K562 treated with DMSO at 1 percent for 24 hours (cell line): ENCODE measurements around the gene CXCR1. TPM values are rescaled to one million over a fixed set of nuclear protein-coding genes. Genes with fewer than 3 reads are reported as not detected.

Experiments used
- total RNA-seq: library from RNA; unstranded; fragments of 300-600 nt; gene quantifications from 2 replicates; pipeline ENCODE4 v1.2.3, GENCODE V29; 2022; ENCODE audit warnings: low read depth; ENCODE audit not compliant: insufficient read depth

The CXCR1 gene
- total RNA-seq: not detected in 2 replicates

DNA sequence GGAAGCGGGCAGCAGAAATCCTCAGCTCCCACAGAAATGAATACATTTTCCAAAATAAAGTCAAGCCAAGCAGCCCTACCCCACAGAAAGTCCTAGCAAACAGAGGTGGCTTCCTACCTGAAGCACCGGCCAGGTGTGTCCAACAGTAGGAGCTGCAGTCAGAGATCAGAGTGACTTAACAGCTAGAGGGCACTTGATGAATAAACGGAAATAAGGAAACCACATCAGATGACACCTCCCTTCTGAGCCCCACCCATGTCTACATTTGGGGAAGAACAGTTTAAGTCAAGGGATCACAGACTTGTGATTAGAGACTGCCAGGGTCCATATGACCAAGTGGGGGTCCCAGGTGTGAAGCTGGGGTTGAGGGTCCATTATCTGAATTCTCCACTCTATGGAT is at the start of gene CXCR1:
Gene CXCR1 (minus strand): TSS at position 172 of the 400 bp plus-strand sequence. CDS start 1,751 bp downstream, outside the sequence.

DNA sequence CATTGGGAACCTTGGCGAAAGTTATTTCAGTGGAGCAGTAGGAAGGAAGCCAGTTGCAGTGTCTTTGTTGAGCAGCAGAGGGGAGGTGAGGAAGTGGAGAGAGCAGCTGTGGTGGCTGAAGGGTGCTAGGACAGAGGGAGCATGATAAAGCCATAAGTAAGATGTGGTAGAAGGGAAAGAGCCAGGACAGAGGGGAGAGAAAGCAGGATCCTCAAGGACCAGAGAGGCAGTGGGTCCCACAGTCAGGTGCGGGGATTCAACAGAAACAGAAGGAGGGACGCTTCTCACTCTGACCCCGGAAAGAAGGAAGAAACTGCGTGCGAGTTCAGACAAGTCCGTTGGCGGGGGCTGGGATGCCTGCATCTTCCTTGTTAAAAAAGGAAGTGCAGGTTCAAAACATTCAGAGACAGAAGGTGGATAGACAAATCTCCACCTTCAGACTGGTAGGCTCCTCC is 41.1 kb downstream of the CXCR1 start, which contains the start of gene CXCR2:
Gene CXCR2 (plus strand): TSS at position 403 of the 455 bp plus-strand sequence. CDS start 8,774 bp downstream, outside the sequence.

Other genes with a start within 250 kb of the CXCR1 start
- gene TNS1, start 164.0 kb downstream of the CXCR1 start, total RNA-seq: 0.71 and 1.3 TPM in 2 replicates
- gene RUFY4, start 97.7 kb downstream of the CXCR1 start, total RNA-seq: not detected in 2 replicates
- gene CXCR2, start 40.9 kb downstream of the CXCR1 start, total RNA-seq: not detected in 2 replicates
- 111 and 117 TPM in 2 replicates for gene ARPC2, start 50.2 kb upstream of the CXCR1 start, total RNA-seq
- not detected in 2 replicates for gene GPBAR1, start 94.1 kb upstream of the CXCR1 start, total RNA-seq
- gene AAMP, start 103.2 kb upstream of the CXCR1 start, total RNA-seq: 110 and 123 TPM in 2 replicates
- gene PNKD, start 103.6 kb upstream of the CXCR1 start, total RNA-seq: 60.3 and 68.4 TPM in 2 replicates
- 71.0 and 71.6 TPM in 2 replicates for gene TMBIM1, start 125.5 kb upstream of the CXCR1 start, total RNA-seq
- gene CATIP, start 189.9 kb upstream of the CXCR1 start, total RNA-seq: 0.80 TPM in 1 of 2 replicates, not detected in the other
- gene SLC11A1, start 215.3 kb upstream of the CXCR1 start, total RNA-seq: 0.61 and 0.80 TPM in 2 replicates
- gene CTDSP1, start 232.9 kb upstream of the CXCR1 start, total RNA-seq: 79.9 and 82.8 TPM in 2 replicates